Left cardiac atrium (tissue), 4 donors: ENCODE measurements around the gene FCER2. TPM values are rescaled to one million over a fixed set of nuclear protein-coding genes. Genes with fewer than 3 reads are reported as not detected.

ENCODE experiments used
- ATAC-seq, 2 donors: fragments of 200-7000 bp; cut with Tn5 transposase; one replicate each; pipeline ENCODE4 v1.9.1; 2020; ENCODE audit warnings: mild to moderate bottlenecking in 2 of 2, moderate library complexity in 2 of 2
- DNase-seq: peaks from one replicate; pipeline ENCODE4 v3.0.0-alpha.2; 2020
- intact Hi-C, 2 donors: fragments of 100-400 bp; cut with DNase I; formaldehyde crosslinking; loops; one replicate each; pipeline versions ENCODE4 v1.14.1 to v1.15.1; 2022 to 2023
- total RNA-seq, 2 donors: library from RNA; stranded (reverse); fragmentation: NEBNext Ultra II Directional; extraction: Animal tissue kit (Norgen Biotek cat#: 25700); gene quantifications; one replicate each; pipeline ENCODE4 v1.2.1, GENCODE V29; 2021
- donor health status: DM: no; HTN: yes; CAD: no.
- donor health status: DM: no; HTN: yes; CAD: no; lungs with severe emphysema.
- donor health status: DM: yes; HTN: yes; CAD: no.
- donor health status: Dilated cardiomyopathy.

FCER2 gene
- total RNA-seq, 2 donors from 2014 or later = 0.31 to 1.7 TPM

DNA sequence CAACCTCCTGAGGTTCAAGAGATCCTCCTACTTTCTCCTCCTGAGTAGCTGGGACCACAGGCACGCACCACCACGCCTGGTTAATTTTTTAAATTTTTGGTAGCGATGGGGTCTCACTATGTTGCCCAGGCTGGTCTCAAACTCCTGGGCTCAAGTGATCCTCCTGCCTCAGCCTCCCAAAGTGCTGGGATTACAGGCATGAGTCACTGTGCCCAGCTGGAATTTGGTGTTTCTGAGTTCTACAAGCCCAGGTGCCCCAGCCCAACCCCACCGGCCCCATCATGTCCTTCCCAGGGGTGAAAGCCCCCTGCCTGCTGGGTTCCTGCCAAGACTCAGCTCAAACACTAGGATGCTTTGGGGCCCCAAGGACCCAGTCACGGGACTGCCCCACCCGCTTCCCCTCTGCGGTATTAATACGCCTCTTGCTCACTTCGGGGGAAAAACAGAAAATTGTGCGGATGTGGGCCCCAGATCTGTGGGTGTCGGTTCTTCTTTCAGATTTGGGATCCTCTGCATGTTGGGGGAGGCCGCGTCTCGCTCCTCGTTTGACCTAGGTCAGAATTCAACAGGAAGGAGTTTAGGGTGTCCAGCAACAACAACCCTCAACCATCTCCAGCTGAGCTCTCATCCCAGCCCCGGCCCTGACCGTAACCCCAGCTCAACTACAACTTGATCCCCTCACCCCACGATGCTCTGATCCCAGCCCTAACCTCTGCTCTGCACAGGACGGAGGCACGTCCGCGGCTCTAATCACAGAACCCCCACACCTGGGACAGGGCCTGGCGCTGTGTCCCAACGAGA lies 3.7 kb upstream of the FCER2 start:
- DNase-seq (peak; percentile 49), ATAC-seq (peak; percentile 60 to 72)
- intact Hi-C loops = no loop called here

DNA sequence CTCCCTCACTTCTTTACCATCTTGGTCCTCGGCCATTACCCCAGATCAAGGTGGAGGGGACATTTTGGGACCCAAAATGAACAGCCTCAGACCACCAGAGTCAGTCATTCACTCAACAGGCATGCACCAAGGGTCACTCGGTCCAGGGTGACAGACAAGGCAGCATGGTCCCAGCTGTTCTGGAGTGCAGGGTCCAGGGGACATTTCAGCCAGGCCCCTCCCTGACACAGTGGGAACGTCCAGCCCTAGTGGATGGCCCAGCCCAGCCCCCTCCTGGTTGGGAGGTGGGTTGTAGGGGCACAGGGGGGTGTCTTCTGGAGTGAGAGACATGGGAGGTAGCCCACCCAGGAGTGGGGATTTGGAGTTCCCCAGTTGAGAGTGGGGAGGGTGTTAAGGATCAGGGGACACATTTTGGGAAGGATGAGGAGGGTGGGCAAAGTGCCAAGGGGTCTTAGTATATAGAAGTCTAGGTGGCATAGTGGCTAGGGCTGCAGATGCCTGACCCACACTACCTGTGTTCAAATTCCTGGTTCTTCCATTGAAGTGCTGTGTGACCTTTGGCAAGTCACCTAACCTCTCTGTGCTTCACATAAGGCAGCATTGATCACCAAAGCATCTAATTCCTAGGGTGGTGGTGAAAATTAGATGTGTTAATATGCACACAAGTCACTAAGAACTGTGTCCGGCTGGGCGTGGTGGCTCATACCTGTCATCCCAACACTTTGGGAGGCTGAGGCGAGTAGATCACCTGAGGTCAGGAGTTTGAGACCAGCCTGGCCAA lies 2.5 kb upstream of the FCER2 start:
- DNase-seq (no peak), ATAC-seq (no peak)
- intact Hi-C loops = no loop called here

GRCh38 chr19:7703332-7703731 lies 1.4 kb upstream of the FCER2 start:
- ATAC-seq (no peak), DNase-seq (no peak)
- intact Hi-C loops = no loop called here

GRCh38 chr19:7701049-7701653 lies 780 bp downstream of the FCER2 start:
- DNase-seq = no peak
- intact Hi-C loops = no loop called here
- no peak for ATAC-seq

DNA sequence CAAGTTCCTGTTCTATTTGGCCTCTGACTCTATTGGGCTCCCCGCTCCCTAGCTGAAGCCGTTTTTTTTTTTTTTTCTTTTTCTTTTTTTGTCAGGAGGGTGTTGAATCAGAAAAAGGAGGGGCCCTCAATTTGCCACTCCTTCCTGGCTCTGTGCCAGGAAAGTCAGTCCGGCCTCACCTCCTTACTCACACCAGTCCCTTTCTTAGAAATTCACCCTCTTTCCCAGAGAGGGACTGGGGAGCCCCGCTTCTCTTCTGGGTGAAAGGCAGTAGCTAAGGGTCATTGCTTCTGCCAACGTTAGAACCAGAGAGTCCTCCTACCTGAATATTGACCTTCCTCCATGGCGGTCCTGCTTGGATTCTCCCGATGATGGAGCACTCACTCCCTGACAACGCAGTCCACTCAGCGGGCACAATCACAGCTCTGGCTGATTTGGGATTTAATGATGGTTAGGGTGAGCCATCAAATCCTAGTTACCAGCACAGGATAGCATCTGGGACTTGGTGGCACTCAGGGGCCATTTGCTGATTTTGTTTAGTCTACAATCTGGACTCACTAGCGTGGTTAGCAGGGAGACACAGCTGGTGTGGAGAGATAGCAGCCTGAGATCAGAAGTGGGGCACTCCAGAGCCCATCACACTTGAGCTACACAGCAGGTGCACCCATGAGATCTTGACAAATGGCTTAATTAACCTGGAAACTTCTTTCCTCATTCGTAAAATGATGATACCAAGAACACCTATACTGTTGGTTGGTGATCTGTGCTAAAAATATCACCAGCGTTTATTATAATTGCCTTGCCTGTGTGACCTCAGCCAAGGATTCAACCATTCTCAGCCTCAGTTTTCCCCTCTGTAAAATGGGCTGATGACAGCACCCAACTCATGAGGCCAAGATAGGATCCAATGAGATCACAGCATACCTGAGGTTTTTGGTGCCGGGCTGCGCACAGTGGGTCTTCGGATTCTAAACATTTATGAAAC lies 2.2 kb downstream of the FCER2 start:
- intact Hi-C loops = no loop called here
- DNase-seq (no peak), ATAC-seq (no peak)

DNA sequence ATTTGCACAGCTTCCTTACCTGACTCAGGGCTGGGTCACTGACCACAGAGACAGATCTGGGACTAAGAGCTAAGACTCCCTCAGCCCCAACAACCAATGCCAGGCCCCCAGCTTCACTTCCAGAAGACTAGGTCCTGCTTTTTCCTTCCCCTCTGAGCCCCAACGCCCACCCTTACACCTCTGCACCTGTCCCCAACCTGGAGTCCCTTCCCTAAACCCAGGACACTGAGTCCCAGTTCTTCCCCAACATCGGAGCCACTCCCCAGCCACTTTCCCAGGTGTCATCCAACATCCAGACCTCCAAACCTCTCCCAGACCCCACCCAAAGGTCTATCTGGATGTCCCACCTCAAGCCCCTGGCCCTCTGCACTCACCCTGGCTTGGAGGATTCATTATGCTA lies 2.9 kb downstream of the FCER2 start:
- intact Hi-C loops = no loop called here
- no peak for DNase-seq
- ATAC-seq = no peak

- intact Hi-C loops = no loop called here
- ATAC-seq = no peak
- DNase-seq = no peak
Measured at GRCh38 chr19:7698583-7698982, 3.3 kb downstream of the FCER2 start.

DNA sequence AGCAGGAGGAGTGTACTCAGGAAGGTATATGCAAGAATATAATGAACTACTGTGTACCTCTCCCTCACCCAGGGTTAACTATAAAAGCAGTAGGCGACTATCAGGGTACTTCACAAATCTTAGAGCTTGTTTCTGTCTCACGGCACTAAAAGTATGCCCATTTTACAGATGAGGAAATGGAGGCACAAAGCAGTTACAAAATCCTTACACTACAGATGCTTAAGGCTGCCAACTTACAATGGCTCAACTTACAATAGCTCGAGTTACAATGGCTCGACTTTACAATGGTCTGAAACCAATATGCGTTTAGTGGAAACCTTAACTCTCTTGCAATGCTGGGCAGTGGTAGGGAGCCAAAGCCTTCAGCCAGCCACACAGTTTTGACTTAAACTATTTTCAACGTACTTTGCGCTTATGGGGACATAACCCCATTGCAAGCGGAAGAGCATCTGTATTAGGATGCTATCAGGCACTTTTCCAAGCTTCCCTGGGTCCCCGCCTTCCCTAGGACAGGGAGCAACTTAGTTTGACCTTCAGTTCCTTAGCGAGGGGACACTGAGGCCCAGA lies 4.1 kb downstream of the FCER2 start:
- DNase-seq (no peak), ATAC-seq (no peak)
- intact Hi-C loops = no loop called here

- DNase-seq (no peak), ATAC-seq (no peak)
- intact Hi-C loops = no loop called here
Measured at GRCh38 chr19:7694499-7694898, 7.4 kb downstream of the FCER2 start.

DNA sequence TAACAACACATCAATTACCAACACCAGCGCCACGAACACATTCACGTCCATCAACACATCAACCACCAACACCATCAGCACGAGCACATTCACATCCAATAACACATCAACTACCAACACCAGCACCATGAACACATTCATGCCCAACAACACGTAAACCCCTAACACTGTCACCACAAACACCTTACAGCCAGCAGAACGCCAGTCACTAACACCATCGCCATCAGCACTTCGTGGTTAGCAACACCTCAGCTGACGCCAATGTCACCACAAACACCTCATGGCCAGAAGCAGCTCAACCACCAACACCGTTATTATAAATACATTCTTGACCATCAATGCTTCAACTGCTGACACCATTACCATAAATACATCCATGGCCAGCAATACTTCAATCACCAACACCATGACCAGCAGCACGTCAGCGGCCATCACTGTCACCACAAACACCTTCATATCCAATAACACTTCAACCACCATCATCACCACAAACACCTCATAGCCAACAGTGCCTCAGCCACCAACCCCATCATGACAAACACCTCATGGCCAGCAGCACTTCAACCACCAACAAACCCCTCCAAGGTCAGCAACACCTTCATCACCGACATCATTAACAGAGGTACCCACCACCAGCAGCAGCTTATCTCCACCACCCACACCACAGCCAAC lies 9.4 kb downstream of the FCER2 start:
- intact Hi-C loops = no loop called here
- no peak for DNase-seq

DNA sequence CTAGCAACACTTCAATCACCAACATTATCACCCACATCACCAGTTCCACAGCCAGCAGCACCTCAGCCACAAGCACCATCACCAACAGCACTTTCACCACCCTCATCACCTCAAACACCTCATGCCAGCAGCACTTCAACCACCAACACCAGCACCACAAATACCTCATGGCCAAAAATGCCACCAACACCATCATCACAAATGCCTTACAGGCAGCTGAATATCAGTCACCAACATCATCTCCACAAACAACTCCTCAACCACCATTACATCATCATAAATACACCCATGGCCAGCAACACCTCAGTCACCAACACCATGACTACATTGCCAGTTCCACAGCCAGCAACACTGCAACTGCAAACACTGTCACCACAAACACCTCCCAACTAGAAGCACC lies 10.4 kb downstream of the FCER2 start:
- intact Hi-C loops = no loop called here
- ATAC-seq = no peak

More for the DNA sequence above, 9.4 kb downstream of the FCER2 start:
- ATAC-seq = no peak

GRCh38 chr19:7690779-7691258 lies 11.1 kb downstream of the FCER2 start:
- no peak for DNase-seq
- intact Hi-C loops = no loop called here
- ATAC-seq = no peak

More for the DNA sequence above, 10.4 kb downstream of the FCER2 start:
- DNase-seq = no peak

- intact Hi-C loops = loop anchor here in 1 of 2 donors (10.0 kb wide), 1 partner anchor 334 kb away; no protein-coding TSS in a partner anchor
- ATAC-seq (no peak), DNase-seq (no peak)
Measured at GRCh38 chr19:7689165-7689564, 12.8 kb downstream of the FCER2 start.

DNA sequence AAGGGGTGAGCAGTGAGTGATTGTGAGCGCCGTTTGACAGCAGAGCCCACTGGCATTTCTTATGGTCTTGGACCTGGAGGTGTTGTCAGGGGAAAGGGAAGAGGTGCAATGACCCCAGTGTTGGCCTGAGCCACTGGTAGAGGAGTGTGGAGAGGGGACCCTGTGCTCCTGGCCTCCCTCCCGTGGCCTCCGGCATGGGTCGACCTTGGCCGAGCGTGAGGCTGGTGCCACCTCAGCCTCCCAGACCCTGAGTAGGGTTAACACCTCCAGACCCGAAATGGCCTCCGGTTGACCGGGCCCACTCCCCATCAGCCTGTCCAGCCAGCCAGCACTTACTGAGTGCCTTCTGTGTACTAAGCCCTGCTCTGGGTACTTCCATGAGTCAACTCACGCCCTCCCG lies 14.8 kb downstream of the FCER2 start:
- no peak for ATAC-seq
- DNase-seq = no peak
- intact Hi-C loops = loop anchor here in 1 of 2 donors (10.0 kb wide), 1 partner anchor 332 kb away; no protein-coding TSS in a partner anchor

GRCh38 chr19:7685546-7686445 lies 16.1 kb downstream of the FCER2 start:
- DNase-seq (no peak), ATAC-seq (no peak)
- intact Hi-C loops = loop anchor here in 1 of 2 donors (10.0 kb wide), 1 partner anchor 331 kb away; no protein-coding TSS in a partner anchor

- intact Hi-C loops = loop anchor here (5.0 to 10.0 kb wide), 2 partner anchors 115 to 328 kb away; no protein-coding TSS in a partner anchor
- DNase-seq (no peak), ATAC-seq (no peak)
Measured at GRCh38 chr19:7682175-7682855, 19.6 kb downstream of the FCER2 start.
